ENCODE measurements around the gene TMEM165. TPM values are rescaled to one million over a fixed set of nuclear protein-coding genes. Genes with fewer than 3 reads are reported as not detected.

The TMEM165 gene
- total and polyA plus RNA-seq, 9 of the 15 experiments (the other 6 are each of a cell fraction or from before 2014, with no cell fraction given) = 21.3 to 145 (median 96.8) TPM

- TF ChIP-seq TEAD1 (CRISPR knock-in tag; IDR thresholded peaks at IDR 0.05) = peak in 1 of 2 experiments; percentile 67; a peak in 2 of 4 replicates
- peak; percentile 72 to 93 for TF ChIP-seq NONO (IDR thresholded peaks at IDR 0.05; ENCODE audit: low read depth in 2 of 2, low read length in 1 of 2)
- no peak for TF ChIP-seq EP300 (IDR thresholded peaks at IDR 0.05; ENCODE audit: low read length)
- TF ChIP-seq RBBP5 (IDR thresholded peaks at IDR 0.05; ENCODE audit: borderline replicate concordance, insufficient read depth, low read length, poor library complexity, severe bottlenecking) = peak; percentile 83
- TF ChIP-seq MIER1 (IDR thresholded peaks at IDR 0.05; ENCODE audit: low read depth) = no peak
- TF ChIP-seq ZKSCAN3 (CRISPR knock-in tag; IDR thresholded peaks at IDR 0.05) = no peak
- TF ChIP-seq ZNF696 (CRISPR knock-in tag; conservative IDR thresholded peaks at IDR 0.05) = no peak
- TF ChIP-seq ZNF75A (CRISPR knock-in tag; IDR thresholded peaks at IDR 0.05) = no peak
- TF ChIP-seq ETS1 (conservative IDR thresholded peaks at IDR 0.05; ENCODE audit: control insufficient read depth, low read depth, low read length) = 0 out of 2 replicates have a peak, but pooled peaks have one; percentile 47
- no peak for TF ChIP-seq BRF1 (IDR thresholded peaks at IDR 0.05; ENCODE audit: borderline replicate concordance, extremely low read depth, insufficient read length)
- TF ChIP-seq NRF1 (conservative IDR thresholded peaks at IDR 0.05 in 1 of 2, IDR thresholded peaks at IDR 0.05 in 1 of 2) = peak; percentile 70 to 77
- TF ChIP-seq STAT5B (CRISPR knock-in tag; IDR thresholded peaks at IDR 0.05) = no peak
- TF ChIP-seq KDM1A (IDR thresholded peaks at IDR 0.05) = no peak
- peak; percentile 20 for TF ChIP-seq SRSF7 (optimal IDR thresholded peaks at IDR 0.05; ENCODE audit: low read depth, low read length)
- TF ChIP-seq MCM3 (IDR thresholded peaks at IDR 0.05) = no peak
- no peak for TF ChIP-seq ZNF280B (CRISPR knock-in tag; IDR thresholded peaks at IDR 0.05)
- no peak for TF ChIP-seq SRF (CRISPR knock-in tag; IDR thresholded peaks at IDR 0.05)
- 0 out of 2 replicates have a peak, but pooled peaks have one; percentile 31 for TF ChIP-seq XRCC5 (IDR thresholded peaks at IDR 0.05; ENCODE audit: low read depth, low read length)
- no peak for TF ChIP-seq ZBTB9 (CRISPR knock-in tag; IDR thresholded peaks at IDR 0.05)
- no peak for TF ChIP-seq MLLT1 (IDR thresholded peaks at IDR 0.05)
- peak; percentile 73; the same call in 1 of the 2 replicates for TF ChIP-seq ILF3 (IDR thresholded peaks at IDR 0.05; ENCODE audit: borderline replicate concordance)
Observed at GRCh38 chr4:55395529-55396307, at the start of gene TMEM165 (continued).
